Measurements from ENCODE around the gene HYAL4. TPM values are rescaled to one million over a fixed set of nuclear protein-coding genes. Genes with fewer than 3 reads are reported as not detected.

The HYAL4 gene
- total and polyA plus RNA-seq, 2 of the 13 experiments (the other 11 are each of a cell fraction or from before 2014, with no cell fraction given), result not detected

DNA sequence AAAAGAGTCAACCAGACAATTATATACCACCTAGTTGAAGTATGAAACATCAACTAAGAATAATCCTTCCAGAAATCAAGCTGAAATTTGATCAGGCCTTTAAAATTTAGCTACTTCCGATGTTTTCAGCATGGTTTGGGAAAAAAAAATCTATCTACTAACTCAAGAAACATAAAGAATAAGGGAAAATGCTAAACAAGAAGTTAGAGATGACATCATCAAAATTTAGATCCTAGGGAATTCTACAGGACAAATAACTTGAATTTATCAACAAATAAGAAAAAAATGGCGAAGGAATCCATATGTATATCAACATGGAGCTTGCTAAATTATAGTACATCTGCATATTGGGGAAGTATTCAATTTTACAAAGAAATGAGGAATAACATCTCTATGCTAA lies 36.3 kb downstream of the HYAL4 start:
- DNase-seq (ENCODE audit: low spot score) (no peak), ATAC-seq (no peak), FAIRE-seq (no peak)
- no peaks in the 10 kb centered on the region for H4K20me1 ChIP-seq (ENCODE audit: insufficient read depth, low read length)
- no peak overlapping the region for H3K27ac ChIP-seq (ENCODE audit: extremely low read length, insufficient read depth, low read length)
- TF ChIP-seq ATF7 (IDR thresholded peaks at IDR 0.05) (peak; percentile 92), ATF7 (CRISPR knock-in tag; IDR thresholded peaks at IDR 0.05) (no peak), SMYD3 (CRISPR knock-in tag; IDR thresholded peaks at IDR 0.05) (no peak)
- intact Hi-C loops (cut with micrococcal nuclease; ENCODE audit: unreplicated experiment), result no loop called here
- H2AFZ ChIP-seq (ENCODE audit: low read length), result no peak overlapping the region
- no peaks in the 10 kb centered on the region for H3K27me3 ChIP-seq (ENCODE audit: control insufficient read depth in 1 of 2, insufficient read depth in 2 of 2, low read length in 2 of 2)
- no peaks in the 10 kb centered on the region for H3K9me3 ChIP-seq (ENCODE audit: low read length)
- H3K79me2 ChIP-seq (ENCODE audit: insufficient read depth, low read length), result no peaks in the 10 kb centered on the region
- no peak overlapping the region for H3K4me2 ChIP-seq (ENCODE audit: low read depth, low read length)
- H3K36me3 ChIP-seq (replicated peaks in 1 of 2; ENCODE audit: control insufficient read depth in 1 of 2, insufficient read depth in 2 of 2, low read length in 2 of 2), result no peaks in the 10 kb centered on the region
- ChIA-PET POLR2A (no interaction called here), CTCF (ENCODE audit: low intra/inter-chr PET ratio, low total read pairs) (no interaction called here)
- no peak overlapping the region for H3K4me3 ChIP-seq (replicated peaks in 1 of 3; ENCODE audit: insufficient read depth in 1 of 3, low read depth in 2 of 3, low read length in 3 of 3)
- no peak overlapping the region for H3K9ac ChIP-seq (ENCODE audit: insufficient read depth, low read depth, low read length)
- in situ Hi-C loops (cut with HindIII; ENCODE audit: extremely low pct_ligation_motif_present, low pct_unique_long_range_greater_than_20kb), result no loop called here
- WGBS (ENCODE audit: low lambda C conversion rate), result 0% methylated on average over 2 of the region's 2 CpGs
- no TSS peak for BruUV-seq (replicated peaks)
- no peaks in the 10 kb centered on the region for H3K4me1 ChIP-seq (ENCODE audit: insufficient read depth, low read length)

GRCh38 chr7:123883154-123883553 lies 38.2 kb downstream of the HYAL4 start:
- Histone ChIP-seq H3K27me3 (ENCODE audit: control insufficient read depth in 1 of 2, insufficient read depth in 2 of 2, low read length in 2 of 2) (no peaks in the 10 kb centered on the region), H3K9me3 (ENCODE audit: low read length) (no peaks in the 10 kb centered on the region), H4K20me1 (ENCODE audit: insufficient read depth, low read length) (no peaks in the 10 kb centered on the region), H3K4me3 (replicated peaks in 1 of 3; ENCODE audit: insufficient read depth in 1 of 3, low read depth in 2 of 3, low read length in 3 of 3) (no peak overlapping the region), H3K27ac (ENCODE audit: extremely low read length, insufficient read depth, low read length) (no peak overlapping the region), H3K9ac (ENCODE audit: insufficient read depth, low read depth, low read length) (no peak overlapping the region), H3K4me2 (ENCODE audit: low read depth, low read length) (no peak overlapping the region), H2AFZ (ENCODE audit: low read length) (no peak overlapping the region), H3K79me2 (ENCODE audit: insufficient read depth, low read length) (no peaks in the 10 kb centered on the region), H3K4me1 (ENCODE audit: insufficient read depth, low read length) (no peaks in the 10 kb centered on the region), H3K36me3 (replicated peaks in 1 of 2; ENCODE audit: control insufficient read depth in 1 of 2, insufficient read depth in 2 of 2, low read length in 2 of 2) (no peaks in the 10 kb centered on the region)
- BruUV-seq (replicated peaks), result no TSS peak
- FAIRE-seq, result no peak
- ChIA-PET POLR2A (no interaction called here), CTCF (ENCODE audit: low intra/inter-chr PET ratio, low total read pairs) (no interaction called here)
- DNase-seq (ENCODE audit: low spot score), result no peak
- intact Hi-C loops (cut with micrococcal nuclease; ENCODE audit: unreplicated experiment), result no loop called here
- TF ChIP-seq ZNF614 (CRISPR knock-in tag; IDR thresholded peaks at IDR 0.05; ENCODE audit: borderline replicate concordance), result no peak
- TF ChIP-seq ZBTB8A (CRISPR knock-in tag; IDR thresholded peaks at IDR 0.05; ENCODE audit: borderline replicate concordance, low read depth), result no peak
- TF ChIP-seq, protein P1, sequence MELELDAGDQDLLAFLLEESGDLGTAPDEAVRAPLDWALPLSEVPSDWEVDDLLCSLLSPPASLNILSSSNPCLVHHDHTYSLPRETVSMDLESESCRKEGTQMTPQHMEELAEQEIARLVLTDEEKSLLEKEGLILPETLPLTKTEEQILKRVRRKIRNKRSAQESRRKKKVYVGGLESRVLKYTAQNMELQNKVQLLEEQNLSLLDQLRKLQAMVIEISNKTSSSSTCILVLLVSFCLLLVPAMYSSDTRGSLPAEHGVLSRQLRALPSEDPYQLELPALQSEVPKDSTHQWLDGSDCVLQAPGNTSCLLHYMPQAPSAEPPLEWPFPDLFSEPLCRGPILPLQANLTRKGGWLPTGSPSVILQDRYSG (CRISPR knock-in tag; IDR thresholded peaks at IDR 0.05), result no peak
- TF ChIP-seq SAFB2 (CRISPR knock-in tag; IDR thresholded peaks at IDR 0.05; ENCODE audit: borderline replicate concordance, low read depth), result no peak
- TF ChIP-seq THAP8 (CRISPR knock-in tag; IDR thresholded peaks at IDR 0.05; ENCODE audit: borderline replicate concordance), result no peak
- TF ChIP-seq ZSCAN20 (CRISPR knock-in tag; IDR thresholded peaks at IDR 0.05; ENCODE audit: borderline replicate concordance), result no peak
- no peak for TF ChIP-seq ZNF570 (CRISPR knock-in tag; IDR thresholded peaks at IDR 0.05; ENCODE audit: borderline replicate concordance)
- TF ChIP-seq ZNF414 (CRISPR knock-in tag; IDR thresholded peaks at IDR 0.05), result no peak
- TF ChIP-seq, protein P2, sequence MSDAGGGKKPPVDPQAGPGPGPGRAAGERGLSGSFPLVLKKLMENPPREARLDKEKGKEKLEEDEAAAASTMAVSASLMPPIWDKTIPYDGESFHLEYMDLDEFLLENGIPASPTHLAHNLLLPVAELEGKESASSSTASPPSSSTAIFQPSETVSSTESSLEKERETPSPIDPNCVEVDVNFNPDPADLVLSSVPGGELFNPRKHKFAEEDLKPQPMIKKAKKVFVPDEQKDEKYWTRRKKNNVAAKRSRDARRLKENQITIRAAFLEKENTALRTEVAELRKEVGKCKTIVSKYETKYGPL (CRISPR knock-in tag; IDR thresholded peaks at IDR 0.05), result no peak
- TF ChIP-seq, protein P3, sequence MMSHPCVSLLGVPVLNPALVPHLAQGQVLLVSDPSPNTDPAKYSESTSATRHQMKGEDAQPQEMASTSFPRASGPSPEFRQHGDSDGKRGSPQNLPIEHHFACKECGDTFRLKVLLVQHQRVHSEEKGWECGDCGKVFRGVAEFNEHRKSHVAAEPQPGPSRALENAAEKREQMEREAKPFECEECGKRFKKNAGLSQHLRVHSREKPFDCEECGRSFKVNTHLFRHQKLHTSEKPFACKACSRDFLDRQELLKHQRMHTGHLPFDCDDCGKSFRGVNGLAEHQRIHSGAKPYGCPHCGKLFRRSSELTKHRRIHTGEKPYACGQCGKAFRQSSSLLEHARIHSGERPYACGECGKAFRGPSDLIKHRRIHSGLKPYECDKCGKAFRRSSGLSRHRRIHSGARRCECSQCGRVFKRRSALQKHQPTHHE (CRISPR knock-in tag; IDR thresholded peaks at IDR 0.05; ENCODE audit: borderline replicate concordance), result no peak
- no peak for TF ChIP-seq RNF2 (conservative IDR thresholded peaks at IDR 0.05; ENCODE audit: low read depth)
- ATAC-seq, result no peak
- in situ Hi-C loops (cut with HindIII; ENCODE audit: extremely low pct_ligation_motif_present, low pct_unique_long_range_greater_than_20kb), result no loop called here
